ENCODE measurements around the gene LAMC3. TPM values are rescaled to one million over a fixed set of nuclear protein-coding genes. Genes with fewer than 3 reads are reported as not detected.

Gene LAMC3
- total RNA-seq, 1 donor from 2014 or later, result 0.29 TPM

- no peak for DNase-seq (ENCODE audit: low read depth)
- TF ChIP-seq CTCF (conservative IDR thresholded peaks at IDR 0.05; ENCODE audit: low read depth, low read length), result no peak
- H3K4me3 ChIP-seq (ENCODE audit: low read depth, low read length), result no peak overlapping the region
These were observed 67.6 kb downstream of the LAMC3 start for GRCh38 chr9:131076347-131077195.

GRCh38 chr9:131078427-131079366 is 69.7 kb downstream of the LAMC3 start:
- H3K4me3 ChIP-seq (ENCODE audit: low read depth, low read length), result no peak overlapping the region
- no peak for TF ChIP-seq CTCF (conservative IDR thresholded peaks at IDR 0.05; ENCODE audit: low read depth, low read length)
- DNase-seq (ENCODE audit: low read depth), result no peak

GRCh38 chr9:131080589-131080988 is 71.6 kb downstream of the LAMC3 start:
- no peak for DNase-seq (ENCODE audit: low read depth)
- H3K4me3 ChIP-seq (ENCODE audit: low read depth, low read length), result no peak overlapping the region

GRCh38 chr9:131081868-131082267 is 72.9 kb downstream of the LAMC3 start:
- no peak for DNase-seq (ENCODE audit: low read depth)
- no peak for TF ChIP-seq CTCF (conservative IDR thresholded peaks at IDR 0.05; ENCODE audit: low read depth, low read length)
- no peak overlapping the region for H3K4me3 ChIP-seq (ENCODE audit: low read depth, low read length)

More at GRCh38 chr9:131080589-131080988, 71.6 kb downstream of the LAMC3 start:
- TF ChIP-seq CTCF (conservative IDR thresholded peaks at IDR 0.05; ENCODE audit: low read depth, low read length), result no peak

GRCh38 chr9:131082774-131083512 is 74.0 kb downstream of the LAMC3 start:
- TF ChIP-seq CTCF (conservative IDR thresholded peaks at IDR 0.05; ENCODE audit: low read depth, low read length), result peak; percentile 6
- H3K4me3 ChIP-seq (ENCODE audit: low read depth, low read length), result no peak overlapping the region
- DNase-seq (ENCODE audit: low read depth), result no peak

GRCh38 chr9:131084661-131085369 is 75.8 kb downstream of the LAMC3 start:
- DNase-seq (ENCODE audit: low read depth), result no peak
- no peak for TF ChIP-seq CTCF (conservative IDR thresholded peaks at IDR 0.05; ENCODE audit: low read depth, low read length)
- no peak overlapping the region for H3K4me3 ChIP-seq (ENCODE audit: low read depth, low read length)

Measured in epithelial cell of proximal tubule (primary cell).